Large intestine (tissue), 3 donors: Measurements from ENCODE around the gene LAYN. TPM values are rescaled to one million over a fixed set of nuclear protein-coding genes. Genes with fewer than 3 reads are reported as not detected.
A peak's percentile ranks its signal among the peaks of the same experiment; 100 is the strongest.

Source experiments
- DNase-seq, 2 donors: peaks; one replicate each; pipeline versions ENCODE4 v3.0.0 to v3.0.0-alpha.2; 2013
- H3K27ac ChIP-seq: one replicate; pipeline ENCODE4 v1.5.1; 2013; ENCODE audit warnings: low read length
- H3K27me3 ChIP-seq: 2 replicates; pipeline ENCODE4 v1.6.1; 2013; ENCODE audit warnings: low read length; ENCODE audit not compliant: control insufficient read depth, insufficient read depth
- H3K36me3 ChIP-seq: 2 replicates; pipeline ENCODE4 v1.6.1; 2013; ENCODE audit warnings: low read length; ENCODE audit not compliant: control insufficient read depth, insufficient read depth
- H3K4me1 ChIP-seq: one replicate; pipeline ENCODE4 v1.6.1; 2013; ENCODE audit warnings: low read length; ENCODE audit not compliant: control insufficient read depth, insufficient read depth
- H3K4me3 ChIP-seq: one replicate; pipeline ENCODE4 v1.5.1; 2013; ENCODE audit warnings: low read length
- H3K9me3 ChIP-seq: one replicate; pipeline ENCODE4 v1.6.1; 2013; ENCODE audit warnings: mild to moderate bottlenecking, low read depth, low read length, moderate library complexity; ENCODE audit not compliant: control insufficient read depth
- WGBS: methylation state at CpG from one replicate; pipeline ENCODE4 v1.1.5; 2013; ENCODE audit warnings: low lambda C conversion rate; ENCODE audit not compliant: insufficient coverage; 5-methylcytosine and 5-hydroxymethylcytosine counted together
- polyA plus RNA-seq: library from polyadenylated mRNA; unstranded; fragments of 120-200 nt; gene quantifications from one replicate; pipeline ENCODE4 v1.2.1, GENCODE V29; 2013

Gene LAYN
- polyA plus RNA-seq, 1 donor = 5.4 TPM

GRCh38 chr11:111574373-111575225 is 34.1 kb downstream of the LAYN start:
- 47% methylated on average over 4 of the region's 7 CpGs for WGBS
- Histone ChIP-seq H3K4me3 (no peak overlapping the region), H3K36me3 (no peaks in the 10 kb centered on the region), H3K4me1 (peaks cover 23% of the 10 kb centered on the region), H3K27ac (no peak overlapping the region), H3K27me3 (no peaks in the 10 kb centered on the region), H3K9me3 (no peaks in the 10 kb centered on the region)
- DNase-seq = no peak

DNA sequence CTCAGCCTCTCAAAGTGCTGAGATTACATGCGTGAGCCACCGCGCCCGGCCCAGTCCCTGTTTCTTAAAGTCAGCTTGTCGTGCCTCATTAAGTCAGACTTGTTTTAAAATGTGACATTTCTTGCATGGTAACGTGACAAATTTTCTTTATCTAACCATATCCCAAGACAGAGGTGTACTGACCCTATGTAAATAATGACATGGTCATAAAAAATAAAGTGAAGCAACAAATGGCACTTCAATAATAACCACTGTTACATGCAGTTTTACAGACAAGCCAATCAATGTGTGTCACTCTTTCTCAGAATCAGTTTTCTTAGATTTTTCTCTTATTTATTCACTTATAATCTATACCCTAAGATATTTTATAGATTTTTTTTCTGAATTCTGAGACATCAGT is 35.2 kb downstream of the LAYN start:
- H3K4me3 ChIP-seq = no peak overlapping the region
- no peak overlapping the region for H3K27ac ChIP-seq
- H3K4me1 ChIP-seq = peaks cover 23% of the 10 kb centered on the region
- DNase-seq = peak in 1 of 2 donors; percentile 52
- no peaks in the 10 kb centered on the region for H3K9me3 ChIP-seq
- no peaks in the 10 kb centered on the region for H3K27me3 ChIP-seq
- 8% methylated on average over 2 of the region's 6 CpGs for WGBS
- no peaks in the 10 kb centered on the region for H3K36me3 ChIP-seq

- no peaks in the 10 kb centered on the region for H3K27me3 ChIP-seq
- no peak overlapping the region for H3K27ac ChIP-seq
- H3K4me3 ChIP-seq = no peak overlapping the region
- no peaks in the 10 kb centered on the region for H3K36me3 ChIP-seq
- WGBS = 67% methylated on average over 1 of the region's 4 CpGs
- DNase-seq = no peak
- peaks cover 4% of the 10 kb centered on the region for H3K4me1 ChIP-seq
- no peaks in the 10 kb centered on the region for H3K9me3 ChIP-seq
Observed at GRCh38 chr11:111577821-111578220, 37.3 kb downstream of the LAYN start.

GRCh38 chr11:111581341-111581740 is 40.8 kb downstream of the LAYN start:
- no peak for DNase-seq
- Histone ChIP-seq H3K27me3 (no peaks in the 10 kb centered on the region), H3K36me3 (no peaks in the 10 kb centered on the region), H3K27ac (no peak overlapping the region), H3K4me1 (no peaks in the 10 kb centered on the region), H3K9me3 (no peaks in the 10 kb centered on the region), H3K4me3 (no peak overlapping the region)
- no CpG with 5 or more reads among the region's 1 CpG for WGBS

- Histone ChIP-seq H3K27me3 (no peaks in the 10 kb centered on the region), H3K4me1 (no peaks in the 10 kb centered on the region), H3K9me3 (no peaks in the 10 kb centered on the region), H3K36me3 (no peaks in the 10 kb centered on the region), H3K4me3 (no peak overlapping the region), H3K27ac (no peak overlapping the region)
- DNase-seq = no peak
Observed at GRCh38 chr11:111582163-111582562, 41.6 kb downstream of the LAYN start.

DNA sequence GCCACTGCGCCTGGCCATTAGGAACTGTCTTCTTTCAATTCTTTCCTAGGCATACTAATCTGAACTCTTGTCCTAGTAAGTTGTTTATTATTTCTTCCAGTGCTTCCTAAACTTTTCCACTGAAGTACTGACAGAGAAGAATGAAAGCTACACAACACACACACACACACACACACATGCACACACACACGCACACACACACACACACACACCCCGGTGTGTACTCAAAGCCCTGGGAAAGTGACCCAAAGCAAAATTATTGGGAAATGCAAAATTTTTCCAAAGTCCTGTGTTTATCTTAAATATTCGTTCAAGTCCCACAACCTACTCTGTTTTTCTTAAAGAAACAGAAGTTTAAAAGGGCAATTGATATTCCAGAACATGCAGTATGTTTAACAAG is 42.4 kb downstream of the LAYN start:
- Histone ChIP-seq H3K36me3 (no peaks in the 10 kb centered on the region), H3K9me3 (no peaks in the 10 kb centered on the region), H3K27ac (no peak overlapping the region), H3K4me3 (no peak overlapping the region), H3K27me3 (no peaks in the 10 kb centered on the region), H3K4me1 (no peaks in the 10 kb centered on the region)
- 33% methylated on average over 1 of the region's 4 CpGs for WGBS
- DNase-seq = no peak

DNA sequence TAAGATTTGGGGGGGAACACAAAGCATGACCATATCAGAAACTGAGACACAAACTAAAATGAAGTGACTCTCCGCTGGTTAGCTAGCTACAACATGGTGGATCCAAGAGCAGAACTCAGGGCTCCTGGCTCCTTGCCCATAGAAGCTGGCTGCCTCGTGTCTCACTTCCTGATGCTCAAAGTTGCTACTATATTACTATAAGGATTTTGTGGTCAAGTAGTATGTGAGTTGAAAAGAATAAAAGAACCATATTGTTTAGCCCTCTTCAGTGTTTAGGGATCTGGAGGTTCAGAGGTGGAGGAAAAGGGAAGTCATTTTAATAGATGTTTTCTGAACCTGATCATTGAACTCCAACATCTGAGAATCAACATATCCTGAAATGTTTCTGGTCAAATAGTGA is 44.9 kb downstream of the LAYN start:
- H3K4me3 ChIP-seq = no peak overlapping the region
- no peak for DNase-seq
- no CpG with 5 or more reads among the region's 2 CpGs for WGBS

DNA sequence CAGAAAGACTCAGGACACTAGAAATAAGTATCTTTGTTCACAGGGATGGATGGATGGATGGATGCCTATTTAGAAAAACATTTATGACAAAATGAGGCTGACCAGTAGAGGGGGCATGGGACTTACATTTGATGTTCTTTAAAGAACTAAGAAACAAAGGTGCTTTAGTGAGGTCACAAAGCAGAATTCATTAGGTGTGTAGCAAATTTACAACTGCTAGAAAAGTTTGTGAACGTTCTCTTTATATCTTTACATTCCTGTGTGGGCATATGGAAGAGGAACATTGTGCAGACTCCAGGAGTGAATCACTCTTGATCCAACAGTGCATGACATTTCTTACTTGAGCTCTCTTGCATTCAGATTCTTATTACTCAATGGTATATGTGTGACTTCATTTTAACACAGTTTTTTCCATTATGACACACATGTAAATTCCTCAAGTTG is 45.9 kb downstream of the LAYN start:
- no peaks in the 10 kb centered on the region for H3K36me3 ChIP-seq
- peaks cover 4% of the 10 kb centered on the region for H3K4me1 ChIP-seq
- H3K27ac ChIP-seq = no peak overlapping the region
- WGBS = no CpG with 5 or more reads among the region's 1 CpG
- H3K9me3 ChIP-seq = no peaks in the 10 kb centered on the region
- no peak overlapping the region for H3K4me3 ChIP-seq
- no peaks in the 10 kb centered on the region for H3K27me3 ChIP-seq
- peak; percentile 31 to 49 for DNase-seq

More for the DNA sequence above, 44.9 kb downstream of the LAYN start:
- no peaks in the 10 kb centered on the region for H3K36me3 ChIP-seq
- H3K4me1 ChIP-seq = peaks cover 3% of the 10 kb centered on the region
- H3K27ac ChIP-seq = no peak overlapping the region
- H3K27me3 ChIP-seq = no peaks in the 10 kb centered on the region
- H3K9me3 ChIP-seq = no peaks in the 10 kb centered on the region

DNA sequence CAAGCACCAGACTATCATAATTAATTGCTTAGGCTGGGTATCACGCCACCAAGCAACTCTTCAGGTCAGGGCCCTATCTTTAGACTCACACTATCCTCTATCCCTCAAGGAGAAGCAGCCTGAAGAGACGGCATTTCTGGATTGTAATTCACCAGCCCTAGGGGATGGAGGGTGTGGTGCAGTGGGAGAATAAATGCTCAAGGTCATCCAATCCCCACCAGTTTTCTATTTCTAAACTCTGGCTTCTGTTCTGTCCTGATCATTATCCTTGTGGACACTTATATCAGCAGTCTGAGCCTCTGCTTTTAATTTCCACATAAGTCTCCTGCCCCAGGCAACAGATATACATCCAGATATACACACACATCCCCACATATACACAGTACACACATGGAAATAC is 48.6 kb downstream of the LAYN start:
- WGBS = no CpG with 5 or more reads among the region's 2 CpGs
- Histone ChIP-seq H3K4me1 (peaks cover 8% of the 10 kb centered on the region), H3K4me3 (no peak overlapping the region), H3K27me3 (no peaks in the 10 kb centered on the region), H3K27ac (no peak overlapping the region), H3K36me3 (no peaks in the 10 kb centered on the region), H3K9me3 (no peaks in the 10 kb centered on the region)
- no peak for DNase-seq

GRCh38 chr11:111589886-111590499 is 49.5 kb downstream of the LAYN start:
- Histone ChIP-seq H3K27ac (no peak overlapping the region), H3K9me3 (no peaks in the 10 kb centered on the region), H3K36me3 (no peaks in the 10 kb centered on the region), H3K4me1 (peaks cover 8% of the 10 kb centered on the region), H3K4me3 (no peak overlapping the region), H3K27me3 (no peaks in the 10 kb centered on the region)
- no CpG with 5 or more reads among the region's 5 CpGs for WGBS
- peak; percentile 48 to 73 for DNase-seq
